IPS-18a (cell line): Measurements from ENCODE around the gene OCA2.

ENCODE experiments used
- H3K27ac ChIP-seq: one replicate; pipeline ENCODE4 v1.5.1; 2013; ENCODE audit warnings: low read length
- H3K27me3 ChIP-seq: one replicate; pipeline ENCODE4 v1.6.1; 2013; ENCODE audit warnings: mild to moderate bottlenecking, low read length; ENCODE audit not compliant: control insufficient read depth, insufficient read depth
- H3K36me3 ChIP-seq: one replicate; pipeline ENCODE4 v1.6.1; 2013; ENCODE audit warnings: low read depth, low read length; ENCODE audit not compliant: control insufficient read depth
- H3K4me1 ChIP-seq: one replicate; pipeline ENCODE4 v1.6.1; 2013; ENCODE audit warnings: low read depth, low read length; ENCODE audit not compliant: control insufficient read depth
- H3K4me3 ChIP-seq: one replicate; pipeline ENCODE4 v1.5.1; 2013; ENCODE audit warnings: low read length
- H3K9ac ChIP-seq: one replicate; pipeline ENCODE4 v1.6.1; 2013; ENCODE audit warnings: mild to moderate bottlenecking, low read length, moderate library complexity
- H3K9me3 ChIP-seq: one replicate; pipeline ENCODE4 v1.6.1; 2013; ENCODE audit warnings: low read depth, low read length; ENCODE audit not compliant: control insufficient read depth

OCA2 gene

DNA sequence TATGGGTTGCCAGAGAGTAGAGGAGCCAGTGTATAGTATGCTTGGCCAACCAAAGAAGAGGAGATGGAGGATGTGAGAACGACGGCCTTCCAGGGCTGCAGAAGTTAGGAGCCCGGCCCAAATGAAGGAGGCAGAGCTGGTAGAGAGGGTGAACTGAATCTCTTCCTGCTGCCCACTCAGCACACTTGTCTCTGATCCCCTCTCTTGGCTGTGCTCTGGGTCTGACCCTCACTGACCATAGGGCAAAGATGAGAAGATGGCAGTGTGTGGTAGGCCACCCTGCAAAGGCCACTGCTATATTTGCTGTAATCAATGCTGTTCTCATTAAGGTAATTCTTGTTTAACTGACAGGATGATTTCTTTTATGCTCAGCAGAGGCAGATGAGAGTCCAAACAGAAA, 256.0 kb downstream of the OCA2 start:
- Histone ChIP-seq H3K4me3 (no peak overlapping the region), H3K36me3 (no peaks in the 10 kb centered on the region), H3K27me3 (no peaks in the 10 kb centered on the region), H3K9ac (no peak overlapping the region), H3K9me3 (no peaks in the 10 kb centered on the region), H3K4me1 (no peaks in the 10 kb centered on the region), H3K27ac (no peak overlapping the region)

DNA sequence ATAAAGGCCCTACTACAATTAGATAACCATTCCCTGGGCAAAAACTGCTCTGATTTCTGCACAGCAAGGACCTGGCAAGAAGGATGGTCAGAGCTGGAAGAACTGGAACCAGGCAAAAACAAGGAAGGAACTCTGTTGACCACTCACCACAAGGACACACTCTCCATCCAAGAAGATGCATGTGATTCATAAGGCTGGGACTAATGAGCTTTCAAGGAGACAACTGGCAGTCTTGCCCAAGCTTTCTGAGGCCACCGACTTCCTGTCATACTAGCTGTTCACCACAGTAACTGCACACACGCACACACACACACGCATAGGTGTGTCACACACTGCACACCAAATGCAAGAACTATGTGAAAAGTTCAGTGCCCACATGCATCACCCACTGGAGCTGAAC, 256.6 kb downstream of the OCA2 start:
- Histone ChIP-seq H3K36me3 (no peaks in the 10 kb centered on the region), H3K4me3 (no peak overlapping the region), H3K4me1 (no peaks in the 10 kb centered on the region), H3K27ac (no peak overlapping the region), H3K27me3 (no peaks in the 10 kb centered on the region), H3K9me3 (no peaks in the 10 kb centered on the region), H3K9ac (no peak overlapping the region)

DNA sequence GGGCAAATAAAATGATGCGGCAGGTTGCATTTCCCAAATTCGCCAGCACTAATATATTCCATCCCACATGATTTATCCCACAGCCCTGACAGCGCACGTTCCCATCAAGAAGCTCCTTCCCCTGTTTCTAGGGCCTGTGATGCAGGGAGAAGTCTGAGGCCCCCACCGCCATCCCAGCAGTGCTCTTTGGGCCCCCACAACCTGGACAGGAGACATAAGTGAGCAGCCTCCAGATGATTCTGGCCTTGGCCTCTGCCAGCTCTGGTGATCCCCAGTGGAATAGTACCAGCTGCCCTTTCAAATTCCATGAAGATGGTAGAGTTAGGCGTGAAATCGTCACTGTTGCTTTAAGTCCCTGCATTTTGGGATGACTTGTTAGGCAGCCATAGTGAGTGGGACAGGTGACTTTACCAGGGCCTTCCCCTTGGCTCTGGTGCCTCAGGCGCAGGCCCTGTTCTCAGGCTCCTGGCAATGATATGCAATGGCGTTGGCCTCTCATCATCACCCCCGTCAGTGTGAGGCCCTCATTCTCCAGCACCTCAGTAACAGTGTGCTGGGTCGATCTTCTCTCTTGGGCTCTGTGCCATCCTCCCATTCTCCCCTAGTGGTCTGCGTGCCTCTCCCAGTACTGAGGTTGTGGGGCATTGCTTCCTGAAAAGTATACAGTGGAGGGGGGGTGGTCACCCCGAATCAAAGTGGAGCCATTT, 263.7 kb downstream of the OCA2 start:
- Histone ChIP-seq H3K36me3 (no peaks in the 10 kb centered on the region), H3K4me3 (no peak overlapping the region), H3K9me3 (no peaks in the 10 kb centered on the region), H3K27ac (no peak overlapping the region), H3K4me1 (no peaks in the 10 kb centered on the region), H3K27me3 (no peaks in the 10 kb centered on the region), H3K9ac (no peak overlapping the region)

DNA sequence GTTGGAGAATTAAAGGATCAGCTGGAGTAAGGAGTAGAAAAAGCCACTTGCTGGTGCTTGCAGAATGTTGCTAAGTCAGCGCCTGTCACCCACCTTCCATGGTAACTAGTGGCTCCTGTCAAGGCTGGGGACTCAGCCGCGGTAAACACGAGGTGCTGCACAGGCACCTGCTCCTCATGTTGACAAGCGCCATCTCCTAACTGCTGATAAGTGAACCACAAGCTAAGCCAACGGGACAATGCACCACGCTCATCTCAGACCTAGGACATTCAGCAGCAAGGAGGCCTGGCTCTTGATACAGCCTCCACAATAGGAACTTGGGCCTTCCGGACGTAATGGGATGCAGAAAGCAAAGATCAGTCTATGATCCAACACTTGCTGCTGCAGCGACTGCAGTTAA, 264.4 kb downstream of the OCA2 start:
- Histone ChIP-seq H3K27me3 (no peaks in the 10 kb centered on the region), H3K27ac (no peak overlapping the region), H3K36me3 (no peaks in the 10 kb centered on the region), H3K9ac (no peak overlapping the region), H3K4me1 (no peaks in the 10 kb centered on the region), H3K9me3 (no peaks in the 10 kb centered on the region), H3K4me3 (no peak overlapping the region)

DNA sequence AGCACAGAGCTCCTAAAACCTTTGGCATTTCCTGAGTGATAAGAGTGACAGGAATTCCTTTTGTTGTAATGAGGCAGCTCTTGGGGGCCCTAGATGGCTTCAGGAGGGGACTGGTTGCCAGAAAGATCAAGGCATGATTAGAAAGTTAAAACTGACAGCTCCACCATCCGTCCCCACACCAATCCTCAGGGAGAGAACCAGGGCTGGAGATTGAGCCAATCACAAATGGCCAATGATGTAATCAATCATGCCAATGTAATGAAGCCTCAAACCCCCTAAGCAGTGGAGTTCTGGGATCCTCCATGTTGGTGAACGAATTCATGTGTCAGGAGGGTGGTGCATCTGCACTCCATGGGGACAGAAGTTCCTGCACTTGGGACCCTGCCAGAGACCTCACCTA, 265.1 kb downstream of the OCA2 start:
- H3K9me3 ChIP-seq, result no peaks in the 10 kb centered on the region
- no peak overlapping the region for H3K4me3 ChIP-seq
- H3K27me3 ChIP-seq, result no peaks in the 10 kb centered on the region
- H3K36me3 ChIP-seq, result no peaks in the 10 kb centered on the region
- H3K9ac ChIP-seq, result no peak overlapping the region
- no peaks in the 10 kb centered on the region for H3K4me1 ChIP-seq
- H3K27ac ChIP-seq, result no peak overlapping the region

DNA sequence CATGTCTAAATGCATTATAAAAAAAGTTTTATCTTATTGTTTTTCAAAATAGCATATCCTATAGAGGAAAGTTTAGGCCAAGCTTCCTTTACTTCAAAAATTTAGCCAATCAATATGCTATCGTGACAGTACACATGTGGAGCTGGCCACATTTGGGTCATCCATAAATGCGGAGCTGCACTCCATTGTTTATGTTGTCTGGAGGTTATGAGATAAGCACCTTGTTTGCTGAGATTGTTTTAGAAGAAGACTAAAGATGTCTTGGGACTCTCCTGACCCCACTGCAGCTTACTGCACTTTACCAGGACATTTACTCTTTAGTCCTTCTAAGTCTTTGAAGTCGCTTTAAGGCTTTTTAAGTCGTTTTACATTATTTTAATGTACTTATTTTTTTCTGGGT, 265.9 kb downstream of the OCA2 start:
- Histone ChIP-seq H3K4me3 (no peak overlapping the region), H3K9me3 (no peaks in the 10 kb centered on the region), H3K36me3 (no peaks in the 10 kb centered on the region), H3K4me1 (no peaks in the 10 kb centered on the region), H3K9ac (no peak overlapping the region), H3K27me3 (no peaks in the 10 kb centered on the region), H3K27ac (no peak overlapping the region)

DNA sequence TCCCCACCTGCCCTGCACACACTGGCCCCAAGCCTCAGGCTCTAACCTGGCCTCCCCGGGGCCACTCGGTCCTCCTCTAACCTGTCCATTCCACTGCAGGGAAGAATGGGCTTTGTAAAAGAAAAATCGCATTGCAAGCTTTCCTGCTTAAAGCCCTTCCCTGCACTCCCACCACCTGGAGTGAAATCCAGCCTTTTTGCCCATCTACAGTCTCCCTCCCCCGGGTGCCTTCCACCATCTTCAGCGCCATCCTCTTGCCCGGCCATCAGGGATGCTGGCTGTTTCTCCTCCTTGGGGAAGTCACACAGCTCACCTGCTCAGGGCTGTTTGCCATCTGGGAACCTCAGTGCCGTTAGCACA, 266.9 kb downstream of the OCA2 start:
- no peaks in the 10 kb centered on the region for H3K4me1 ChIP-seq
- H3K4me3 ChIP-seq, result no peak overlapping the region
- no peaks in the 10 kb centered on the region for H3K36me3 ChIP-seq
- no peak overlapping the region for H3K9ac ChIP-seq
- no peak overlapping the region for H3K27ac ChIP-seq
- no peaks in the 10 kb centered on the region for H3K9me3 ChIP-seq
- H3K27me3 ChIP-seq, result no peaks in the 10 kb centered on the region

DNA sequence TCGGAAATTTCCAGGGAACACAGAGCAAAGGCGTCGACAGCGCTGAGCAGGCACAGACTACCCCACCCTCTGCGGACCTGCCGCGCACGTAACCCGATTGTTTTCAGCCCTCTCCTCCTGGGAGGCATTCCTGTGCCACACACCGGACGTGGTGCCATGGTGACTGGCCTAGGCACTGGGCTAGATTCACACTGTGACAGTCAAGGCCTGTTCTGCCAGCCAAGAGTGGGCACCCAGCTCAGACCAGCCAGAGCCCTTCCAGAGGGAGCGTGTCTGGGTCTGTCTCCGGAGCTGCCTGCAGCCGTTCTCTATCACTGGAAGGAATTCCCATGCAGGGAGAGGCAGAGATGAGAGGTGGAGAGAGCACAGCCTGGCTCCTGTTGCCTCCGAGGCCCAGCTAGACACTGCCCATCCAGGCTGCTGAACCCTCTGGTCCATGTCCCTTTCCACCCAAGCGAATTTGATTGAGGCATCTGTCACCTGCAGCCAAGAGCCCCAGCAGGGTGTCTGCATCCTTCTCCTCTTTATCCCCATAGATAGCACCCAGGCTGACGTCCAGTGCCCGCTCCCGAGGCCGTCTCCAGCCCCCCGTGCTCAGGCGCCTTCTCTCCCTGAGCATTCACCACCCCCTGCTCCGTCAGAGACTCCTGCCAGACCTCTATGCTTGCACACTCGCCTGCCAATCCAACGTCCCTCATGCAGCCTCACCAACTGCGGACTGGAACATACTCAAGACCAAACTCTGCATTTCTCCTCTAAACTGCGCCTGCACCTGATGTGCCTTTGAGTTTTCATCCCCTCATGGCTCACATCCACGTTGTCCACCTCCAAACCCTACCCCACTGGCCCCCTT, 267.5 kb downstream of the OCA2 start:
- Histone ChIP-seq H3K9ac (no peak overlapping the region), H3K27ac (no peak overlapping the region), H3K4me3 (no peak overlapping the region), H3K36me3 (no peaks in the 10 kb centered on the region), H3K9me3 (no peaks in the 10 kb centered on the region), H3K4me1 (no peaks in the 10 kb centered on the region), H3K27me3 (no peaks in the 10 kb centered on the region)

DNA sequence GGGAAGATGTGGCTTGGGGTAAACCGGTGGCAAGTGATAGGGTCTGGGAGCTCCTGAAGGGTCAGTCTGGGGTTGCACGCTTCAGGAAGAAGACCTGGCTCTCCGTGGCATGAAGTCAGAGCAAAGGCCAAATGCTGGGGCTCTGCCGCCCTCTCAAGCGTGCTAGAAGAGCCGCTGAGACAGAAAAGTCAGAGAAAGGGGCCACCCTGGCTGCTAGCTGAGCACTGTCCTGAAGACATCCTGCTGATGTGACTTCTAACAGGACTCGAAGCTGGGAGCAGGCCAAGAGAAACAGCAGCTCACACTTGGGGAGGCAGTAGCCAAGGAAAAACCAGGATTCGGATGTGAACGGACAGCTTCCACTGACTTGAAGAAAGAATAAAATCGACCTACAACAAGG, 270.4 kb downstream of the OCA2 start:
- no peaks in the 10 kb centered on the region for H3K36me3 ChIP-seq
- no peaks in the 10 kb centered on the region for H3K9me3 ChIP-seq
- H3K27ac ChIP-seq, result no peak overlapping the region
- H3K9ac ChIP-seq, result no peak overlapping the region
- no peaks in the 10 kb centered on the region for H3K4me1 ChIP-seq
- no peak overlapping the region for H3K4me3 ChIP-seq
- H3K27me3 ChIP-seq, result no peaks in the 10 kb centered on the region

DNA sequence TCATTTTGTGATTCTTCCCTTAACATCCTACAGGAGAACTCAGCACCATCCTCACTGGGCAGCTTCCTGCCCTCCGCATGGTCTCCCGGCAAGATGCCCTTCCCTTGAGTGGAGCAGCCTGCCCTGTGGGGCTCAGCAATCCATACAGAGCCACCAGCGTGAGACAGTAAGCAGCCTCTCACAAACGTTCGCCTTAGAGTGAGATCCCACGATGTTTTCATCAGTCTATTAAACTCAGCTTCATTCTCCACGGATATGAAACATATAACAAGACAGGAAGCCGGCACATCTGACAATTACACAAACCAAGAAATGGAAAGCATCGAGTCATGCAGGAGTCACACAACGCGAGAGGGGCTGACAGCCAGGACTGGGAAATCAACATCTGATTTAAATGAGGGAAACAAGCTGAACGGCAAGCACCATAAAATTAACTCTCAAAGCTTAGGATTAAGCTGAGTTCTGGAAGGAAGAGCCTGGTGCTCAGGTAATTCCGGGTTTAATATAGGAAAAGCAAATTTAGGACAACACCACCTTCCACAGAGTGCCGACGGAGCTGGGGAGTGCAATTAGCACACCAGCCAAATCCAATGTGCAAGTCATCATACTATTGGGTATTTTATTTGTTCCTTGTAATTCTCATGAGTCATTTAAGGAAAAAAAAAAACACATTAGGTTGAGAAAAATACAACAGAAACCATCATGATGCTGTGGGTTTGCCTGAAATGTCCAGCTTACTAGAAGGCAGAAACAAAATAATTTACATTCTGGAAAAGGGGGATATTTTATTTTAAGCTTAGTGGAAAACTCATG, 272.0 kb downstream of the OCA2 start:
- Histone ChIP-seq H3K27ac (no peak overlapping the region), H3K36me3 (no peaks in the 10 kb centered on the region)

DNA sequence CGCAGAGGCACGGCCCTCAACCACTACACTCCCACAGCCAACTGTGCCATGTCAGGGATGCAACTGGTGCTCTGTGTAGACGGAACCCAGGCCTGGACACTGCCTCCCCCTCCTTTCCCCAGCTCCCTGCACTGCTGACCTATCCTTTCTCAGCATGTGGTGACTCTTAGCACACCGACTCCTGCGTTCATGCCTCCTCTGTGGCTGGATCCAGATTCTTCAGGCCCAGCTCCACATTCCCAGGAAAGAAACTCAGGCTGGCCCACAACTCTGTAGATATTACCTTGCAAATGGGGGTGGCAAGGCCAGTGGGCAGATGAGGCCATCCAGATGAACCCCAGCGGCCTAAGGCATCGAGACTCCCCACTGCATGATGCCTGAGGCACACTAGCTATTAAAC, 272.7 kb downstream of the OCA2 start:
- H3K27me3 ChIP-seq, result no peaks in the 10 kb centered on the region
- no peak overlapping the region for H3K27ac ChIP-seq
- no peaks in the 10 kb centered on the region for H3K9me3 ChIP-seq
- no peak overlapping the region for H3K9ac ChIP-seq
- no peaks in the 10 kb centered on the region for H3K4me1 ChIP-seq
- H3K4me3 ChIP-seq, result no peak overlapping the region
- no peaks in the 10 kb centered on the region for H3K36me3 ChIP-seq

More for the DNA sequence above, 272.0 kb downstream of the OCA2 start:
- H3K4me3 ChIP-seq, result no peak overlapping the region
- H3K27me3 ChIP-seq, result no peaks in the 10 kb centered on the region
- H3K4me1 ChIP-seq, result no peaks in the 10 kb centered on the region
- H3K9ac ChIP-seq, result no peak overlapping the region
- no peaks in the 10 kb centered on the region for H3K9me3 ChIP-seq
